Measurements from ENCODE around the gene GLYATL1.
A peak's percentile ranks its signal among the peaks of the same experiment; 100 is the strongest.

- TF ChIP-seq CTCF (conservative IDR thresholded peaks at IDR 0.05): peak; percentile 85
- TF ChIP-seq ZFX (IDR thresholded peaks at IDR 0.05): no peak
Measured at GRCh38 chr11:58905721-58906547, 33.4 kb upstream of the GLYATL1 start.

Data from C4-2B (cell line).